Activated CD8-positive, alpha-beta memory T cell treated with anti-CD3 and anti-CD28 coated beads for 1 hour (primary cell): Measurements from ENCODE around the gene CTBP1.

Experiments
- DNase-seq, 2 donors: peaks; one replicate each; pipeline ENCODE4 v3.0.0-alpha.2; 2020; ENCODE audit warnings: low read depth in 1 of 2; ENCODE audit errors: extremely low read depth in 1 of 2

Gene CTBP1

DNA sequence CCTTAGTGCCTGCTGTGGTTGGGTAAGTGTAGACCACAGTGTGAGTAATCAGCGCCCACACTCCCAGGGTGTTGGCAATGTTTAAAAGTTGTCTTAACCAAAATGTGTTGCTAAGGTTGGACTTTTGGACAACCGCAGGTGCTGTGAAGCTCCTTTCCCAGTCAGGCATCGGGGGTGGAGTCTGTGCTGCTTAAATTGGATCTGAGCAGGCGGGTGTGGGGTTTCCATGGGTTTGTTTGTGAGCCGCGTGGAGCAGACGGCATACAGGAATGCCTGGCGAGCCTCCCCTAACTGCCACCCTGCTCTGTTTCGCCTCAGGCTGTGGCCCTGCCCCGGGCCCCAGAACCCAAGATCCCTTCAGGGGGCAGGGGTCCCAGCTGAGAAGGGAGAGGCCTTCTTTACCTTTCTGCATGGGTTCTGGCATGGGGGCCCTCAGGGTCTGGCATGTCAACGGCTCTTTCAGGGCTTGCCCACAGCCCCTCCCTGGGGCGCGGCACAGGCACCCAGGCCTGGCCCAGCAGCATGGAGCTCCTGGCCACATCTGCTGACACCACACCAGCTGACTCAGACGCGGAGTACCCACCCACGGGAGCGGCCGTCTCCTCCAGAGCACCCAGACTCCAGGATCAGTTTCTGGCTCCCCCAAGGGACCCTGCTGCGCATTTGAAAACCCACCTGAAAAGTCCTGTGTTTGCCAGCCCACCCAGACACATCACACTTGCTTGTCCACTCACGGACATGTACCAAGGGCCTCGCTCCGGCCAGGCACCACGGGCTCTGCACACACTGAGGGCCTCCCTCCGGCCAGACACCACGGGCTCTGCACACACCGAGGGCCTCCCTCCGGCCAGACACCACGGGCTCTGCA, 71.4 kb downstream of the CTBP1 start:
- peak in 1 of 2 donors; percentile 27 for DNase-seq

GRCh38 chr4:1176398-1177273, 72.3 kb downstream of the CTBP1 start:
- DNase-seq: no peak

GRCh38 chr4:1175635-1176229, 73.2 kb downstream of the CTBP1 start:
- no peak for DNase-seq

GRCh38 chr4:1174941-1175634, 73.8 kb downstream of the CTBP1 start:
- no peak for DNase-seq

GRCh38 chr4:1172971-1173757, 75.8 kb downstream of the CTBP1 start:
- DNase-seq: no peak

- no peak for DNase-seq
Observed at GRCh38 chr4:1172228-1172851, 76.6 kb downstream of the CTBP1 start, which contains the start of gene SPON2. TSS of gene SPON2 (minus strand) at chr4:1172583.

GRCh38 chr4:1171311-1172227, 77.4 kb downstream of the CTBP1 start:
- DNase-seq: no peak

- DNase-seq: no peak
Observed at GRCh38 chr4:1170976-1171310, 78.0 kb downstream of the CTBP1 start.

- no peak for DNase-seq
Observed at GRCh38 chr4:1170156-1170975, 78.6 kb downstream of the CTBP1 start.

GRCh38 chr4:1169691-1170096, 79.2 kb downstream of the CTBP1 start:
- DNase-seq: no peak

- DNase-seq: no peak
Observed at GRCh38 chr4:1169171-1169671, 79.7 kb downstream of the CTBP1 start.

DNA sequence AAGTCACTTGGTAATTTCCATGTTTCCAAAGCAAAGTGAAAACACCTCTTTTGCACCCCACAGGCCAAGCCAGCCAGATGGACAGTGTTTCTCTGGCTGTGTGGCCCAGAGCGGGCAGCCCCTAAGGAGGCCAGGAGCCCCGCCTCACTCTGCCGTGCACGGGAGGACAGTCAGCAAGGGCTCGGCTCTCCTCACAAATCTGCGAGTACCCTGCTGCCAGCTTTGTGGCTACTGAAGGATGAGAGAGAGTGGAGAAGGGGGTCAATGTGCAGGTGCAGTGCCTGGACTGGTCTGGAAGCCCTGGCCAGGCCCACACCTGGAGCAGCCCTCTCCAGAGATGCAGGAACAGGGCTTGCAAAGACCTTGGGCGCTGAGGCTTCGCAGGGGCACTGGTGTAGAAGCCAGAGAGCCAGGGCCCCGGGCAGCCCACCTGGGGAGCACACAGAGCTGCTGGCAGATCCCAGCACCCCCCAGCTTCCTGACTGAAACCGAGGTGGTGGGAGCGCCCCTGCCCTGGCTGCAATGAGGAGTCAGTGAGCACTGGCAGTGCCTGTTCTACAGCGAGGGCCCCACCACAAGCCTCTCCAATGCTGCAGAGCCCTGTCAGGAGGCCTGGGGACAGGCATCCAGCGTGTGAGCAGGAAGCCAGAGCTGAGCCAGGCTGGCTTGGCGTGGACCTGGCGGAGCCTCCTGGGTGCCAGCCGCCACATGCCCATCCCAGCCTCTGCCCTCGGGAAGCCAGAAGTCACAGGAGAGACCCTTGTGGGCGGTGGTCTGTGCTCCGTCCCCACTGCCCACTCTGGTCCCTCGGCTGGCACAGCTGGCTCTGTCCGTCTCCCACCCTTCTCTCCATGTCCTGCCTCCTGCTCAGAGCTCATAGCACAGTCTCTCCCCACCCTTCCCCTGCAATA, 80.5 kb downstream of the CTBP1 start:
- no peak for DNase-seq

DNA sequence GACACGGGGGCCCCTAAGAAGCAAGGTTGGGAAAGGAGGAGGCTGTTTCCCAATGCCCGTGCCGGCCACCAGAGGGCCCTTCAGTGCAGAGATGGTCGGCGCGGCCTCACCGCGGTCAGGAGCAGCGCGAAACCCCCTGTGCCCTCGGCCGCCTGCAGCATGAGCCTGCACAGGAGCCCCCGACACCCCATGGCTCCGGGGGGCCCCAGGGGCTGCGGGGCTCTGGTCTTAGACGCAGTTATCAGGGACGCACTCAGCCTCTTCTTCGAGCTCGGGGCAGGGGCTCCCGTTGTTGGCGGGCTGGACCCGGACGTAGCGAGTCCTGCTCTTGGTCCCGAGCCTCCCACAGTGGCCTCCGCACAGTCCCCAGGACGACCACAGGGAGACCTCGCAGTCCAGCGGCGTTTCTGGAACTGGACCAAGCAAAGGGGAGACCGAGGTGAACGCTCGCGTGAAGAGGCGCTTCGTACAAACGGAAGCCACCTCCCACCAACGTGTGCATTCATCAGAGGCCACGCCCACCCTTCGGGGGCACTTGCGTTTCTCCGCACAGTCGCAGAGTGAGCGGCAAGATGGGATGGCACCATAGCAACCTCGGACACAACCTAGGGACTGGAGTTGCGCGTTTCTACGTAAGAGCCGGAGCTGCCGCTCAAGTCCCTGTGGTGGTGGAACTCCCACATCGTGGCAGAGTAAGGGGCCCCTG, 81.5 kb downstream of the CTBP1 start:
- DNase-seq: peak; percentile 82 to 85

- no peak for DNase-seq
Observed at GRCh38 chr4:1166509-1167243, 82.3 kb downstream of the CTBP1 start.

GRCh38 chr4:1164956-1165545, 83.9 kb downstream of the CTBP1 start:
- DNase-seq: no peak
